ENCODE results near the gene AFF3.

The AFF3 gene

DNA sequence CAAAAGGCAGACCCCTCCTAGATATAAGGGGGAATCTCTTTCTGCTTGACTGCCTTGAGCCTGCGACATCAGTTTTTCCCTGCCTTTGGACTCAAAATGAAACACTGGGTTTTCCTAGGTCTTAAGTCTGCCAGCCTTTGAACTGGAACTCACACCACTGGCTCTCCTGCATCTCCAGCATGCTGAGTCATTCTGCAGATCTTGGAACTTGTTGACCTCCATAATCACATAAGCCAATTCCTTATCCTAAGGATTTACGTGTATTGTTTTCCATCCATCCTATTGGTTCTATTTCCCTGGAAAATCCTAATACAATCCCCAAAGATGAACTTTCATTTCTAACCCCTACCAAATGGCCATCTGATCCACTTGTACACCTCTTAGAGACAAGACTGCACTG, 88.0 kb downstream of the AFF3 start:
- H3K4me3 ChIP-seq (ENCODE audit: low read depth, low read length): no peak overlapping the region
- no peak for TF ChIP-seq CTCF (IDR thresholded peaks at IDR 0.05; ENCODE audit: borderline replicate concordance, insufficient read depth, low read depth, low read length)

GRCh38 chr2:100053087-100053885, 89.1 kb downstream of the AFF3 start:
- no peak overlapping the region for H3K4me3 ChIP-seq (ENCODE audit: low read depth, low read length)
- no peak for TF ChIP-seq CTCF (IDR thresholded peaks at IDR 0.05; ENCODE audit: borderline replicate concordance, insufficient read depth, low read depth, low read length)

- TF ChIP-seq CTCF (IDR thresholded peaks at IDR 0.05; ENCODE audit: borderline replicate concordance, insufficient read depth, low read depth, low read length): no peak
- H3K4me3 ChIP-seq (ENCODE audit: low read depth, low read length): no peak overlapping the region
Observed at GRCh38 chr2:100052650-100053049, 89.7 kb downstream of the AFF3 start.

GRCh38 chr2:100051253-100051652, 91.1 kb downstream of the AFF3 start:
- no peak for TF ChIP-seq CTCF (IDR thresholded peaks at IDR 0.05; ENCODE audit: borderline replicate concordance, insufficient read depth, low read depth, low read length)
- H3K4me3 ChIP-seq (ENCODE audit: low read depth, low read length): no peak overlapping the region

DNA sequence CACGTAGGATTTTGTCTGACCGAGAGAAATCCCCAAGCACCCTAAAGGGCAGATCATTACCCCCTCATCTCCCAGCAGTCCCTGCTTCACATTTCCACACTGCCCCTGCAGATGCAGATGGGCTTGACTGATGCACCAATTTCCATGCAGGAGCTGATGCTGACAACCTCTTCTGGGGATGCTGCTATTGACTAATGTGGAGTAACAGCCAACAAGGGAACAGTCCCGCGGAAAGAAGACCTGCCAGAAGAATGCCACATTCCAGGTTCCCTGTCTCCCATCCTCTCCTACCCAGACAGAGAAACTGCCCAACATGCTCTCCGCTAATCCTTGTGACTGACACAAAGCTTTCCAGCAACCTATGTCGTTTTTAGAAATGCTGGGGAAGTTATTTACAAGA, 91.7 kb downstream of the AFF3 start:
- no peak for TF ChIP-seq CTCF (IDR thresholded peaks at IDR 0.05; ENCODE audit: borderline replicate concordance, insufficient read depth, low read depth, low read length)
- H3K4me3 ChIP-seq (ENCODE audit: low read depth, low read length): no peak overlapping the region

DNA sequence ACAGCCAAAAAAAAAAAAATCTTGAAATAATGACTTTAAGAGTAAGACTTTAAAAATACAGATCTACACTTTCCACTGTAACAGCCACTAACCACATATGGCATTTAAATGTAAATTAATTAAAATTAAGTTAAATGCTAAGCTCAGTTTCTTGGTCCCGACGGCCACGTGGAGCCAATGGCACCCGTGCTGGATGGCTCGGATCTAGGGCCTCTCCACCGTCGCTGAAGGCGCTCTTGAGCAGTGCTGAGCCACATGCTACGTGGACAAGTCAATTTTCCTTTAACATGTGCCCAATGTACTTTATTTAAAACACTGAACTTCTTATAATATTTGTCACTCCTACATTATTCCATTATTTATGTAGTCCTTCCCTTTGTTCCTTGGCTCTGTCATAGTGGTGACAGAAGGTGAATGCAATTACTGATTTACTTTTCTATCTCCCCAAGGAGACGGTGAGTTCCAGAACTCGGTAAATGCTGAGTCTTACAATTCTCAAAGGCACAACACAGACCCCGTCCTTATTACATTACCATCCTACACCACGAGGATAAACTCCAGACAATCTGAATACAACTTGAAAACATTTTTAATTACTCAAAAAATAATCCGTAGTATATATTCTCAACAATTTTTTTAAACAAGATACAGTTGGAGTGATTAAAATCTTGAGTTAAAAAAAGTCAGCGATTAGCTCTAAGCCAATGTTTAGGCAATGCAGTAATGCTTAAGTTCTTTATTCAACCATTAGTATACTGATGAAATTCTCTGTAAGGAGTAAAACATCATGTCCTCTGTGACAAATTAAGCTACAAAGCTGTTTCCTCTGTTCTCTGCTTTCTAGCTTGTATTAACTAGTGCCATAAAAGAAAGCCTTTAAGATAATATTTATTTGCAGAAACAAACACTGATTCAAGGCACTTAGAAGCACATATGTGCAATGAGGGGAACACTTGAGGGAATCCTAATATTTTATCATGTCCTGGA, 95.1 kb downstream of the AFF3 start:
- TF ChIP-seq CTCF (IDR thresholded peaks at IDR 0.05; ENCODE audit: borderline replicate concordance, insufficient read depth, low read depth, low read length): no peak
- no peak overlapping the region for H3K4me3 ChIP-seq (ENCODE audit: low read depth, low read length)

All from GM12875 (cell line).